ENCODE measurements around the gene MAML2.

The MAML2 gene

DNA sequence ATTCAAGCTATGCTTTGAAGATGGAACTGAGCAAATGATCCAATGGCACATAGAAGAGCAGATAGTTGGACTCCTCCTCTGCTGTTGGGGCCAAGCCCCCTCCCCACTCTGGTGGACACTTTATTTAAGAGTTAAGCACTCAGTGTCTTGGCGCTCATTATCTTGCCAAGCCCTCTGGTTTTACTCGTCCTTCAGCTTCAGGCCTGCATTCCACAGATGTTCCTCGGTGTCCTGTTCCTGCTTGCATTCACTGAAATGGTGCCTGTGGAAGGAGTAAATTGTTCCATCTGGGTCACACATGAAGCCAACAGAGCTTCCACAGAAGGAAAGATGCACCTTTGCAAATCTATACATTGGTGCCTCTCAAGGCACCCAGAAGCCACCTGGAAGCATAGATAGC, 26.1 kb downstream of the MAML2 start:
- no peak for DNase-seq

DNA sequence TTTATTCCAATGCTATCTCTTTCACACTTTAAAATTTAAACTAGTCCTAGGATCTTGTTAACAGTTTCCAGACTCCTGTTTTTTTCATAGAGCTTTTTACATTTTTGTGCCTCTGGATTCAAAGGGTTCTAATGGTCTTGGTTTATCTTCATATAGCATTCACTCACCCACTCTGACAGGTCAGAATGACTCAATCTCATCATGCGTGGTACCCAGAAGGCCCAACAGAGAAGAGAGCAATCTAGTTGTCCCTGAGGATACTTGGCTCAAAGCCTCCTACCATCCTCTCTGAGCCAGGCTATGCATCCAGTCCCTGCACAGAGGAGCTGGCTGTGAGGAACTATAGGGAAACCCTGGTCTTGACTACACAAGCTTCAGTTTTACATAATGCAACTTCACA, 27.5 kb downstream of the MAML2 start:
- DNase-seq = no peak

DNA sequence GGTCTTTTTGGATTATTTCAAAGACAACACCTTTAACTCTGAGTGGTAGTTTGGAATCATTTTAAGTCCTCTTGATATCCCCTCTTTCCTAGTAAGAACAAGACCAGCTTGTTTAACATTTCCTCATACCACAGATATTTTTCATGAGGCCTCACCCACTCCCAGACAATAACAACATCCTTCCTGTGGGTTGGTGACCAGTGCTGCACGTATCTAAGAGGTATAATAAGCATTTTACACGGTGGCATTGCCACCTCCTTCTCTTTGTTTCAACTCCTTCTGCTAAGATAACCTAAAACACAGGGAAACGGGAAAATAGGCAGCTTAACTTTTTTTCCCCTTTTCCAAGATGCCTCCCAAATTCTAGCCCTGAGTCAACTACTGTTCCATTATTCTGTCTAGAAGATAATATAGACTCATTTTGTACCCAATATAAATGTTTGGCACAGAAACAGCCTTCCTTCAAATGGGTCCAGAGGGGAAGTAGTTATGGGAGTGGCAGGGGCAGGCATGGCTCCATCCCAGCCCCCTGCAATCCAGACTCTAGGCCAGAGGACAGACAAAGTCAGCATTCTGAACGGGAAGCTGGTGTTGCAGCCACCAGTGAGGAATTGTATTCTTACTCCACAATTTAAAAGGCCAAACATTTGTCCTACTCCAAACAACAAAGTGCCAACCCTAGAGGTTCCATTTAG, 28.5 kb downstream of the MAML2 start:
- no peak for DNase-seq

DNA sequence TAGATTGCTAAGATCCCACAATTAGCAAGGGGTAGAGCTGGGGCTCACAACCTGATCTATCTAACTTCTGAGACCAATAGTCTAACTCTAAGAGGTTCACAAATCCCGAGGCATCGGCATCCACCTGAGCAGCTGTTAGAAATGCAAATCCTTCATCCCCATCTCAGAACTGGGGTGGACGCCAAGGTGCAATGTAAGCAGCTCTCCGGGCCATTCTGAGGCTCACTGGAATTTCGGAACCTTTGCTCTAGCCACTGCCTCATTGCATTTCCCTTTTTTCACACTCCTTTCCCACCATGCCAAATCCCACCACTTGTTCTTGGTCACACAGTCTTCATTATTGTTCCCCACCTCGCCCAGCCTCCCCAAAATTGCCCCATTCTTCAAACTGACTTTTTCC, 29.8 kb downstream of the MAML2 start:
- no peak for DNase-seq

DNA sequence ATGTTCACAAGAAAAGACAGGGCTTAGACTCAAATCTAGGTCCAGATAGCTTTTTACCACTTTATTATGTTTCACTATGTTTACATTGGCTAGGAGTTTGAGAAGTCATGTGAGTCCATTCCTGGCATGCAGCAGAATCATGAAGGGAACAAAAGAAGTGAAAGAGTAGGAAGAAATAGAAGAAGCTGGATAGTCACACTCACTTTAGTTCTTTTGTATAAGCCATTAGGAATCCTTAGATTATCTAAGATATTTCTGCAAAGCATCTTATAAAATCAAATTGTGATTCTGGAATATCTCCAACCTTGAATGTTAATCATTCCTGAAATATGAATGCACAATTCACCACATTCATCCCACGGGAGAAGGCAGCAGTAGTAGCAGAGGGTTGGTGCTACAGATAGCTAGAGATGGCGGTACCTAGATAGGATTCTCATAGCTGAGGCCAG, 31.9 kb downstream of the MAML2 start:
- peak; percentile 69 for DNase-seq

DNA sequence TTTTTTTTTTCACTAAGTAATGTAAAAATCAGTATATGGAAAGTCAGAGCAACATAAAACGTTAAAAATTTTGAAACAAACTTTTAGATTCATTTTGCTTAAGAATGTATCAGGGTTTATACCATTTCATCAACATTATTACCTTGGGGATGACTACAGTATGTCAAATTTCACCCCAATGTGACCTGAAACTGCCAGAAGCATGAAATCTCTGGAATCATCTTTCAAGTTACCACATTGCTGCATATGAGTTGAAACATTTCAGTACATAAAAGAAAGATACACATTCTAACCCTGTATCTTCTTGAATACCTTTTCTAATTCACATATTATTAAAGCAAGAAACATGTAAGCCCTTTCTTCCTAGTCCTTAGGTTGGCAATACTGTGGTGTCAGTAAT, 32.8 kb downstream of the MAML2 start:
- DNase-seq = no peak

DNA sequence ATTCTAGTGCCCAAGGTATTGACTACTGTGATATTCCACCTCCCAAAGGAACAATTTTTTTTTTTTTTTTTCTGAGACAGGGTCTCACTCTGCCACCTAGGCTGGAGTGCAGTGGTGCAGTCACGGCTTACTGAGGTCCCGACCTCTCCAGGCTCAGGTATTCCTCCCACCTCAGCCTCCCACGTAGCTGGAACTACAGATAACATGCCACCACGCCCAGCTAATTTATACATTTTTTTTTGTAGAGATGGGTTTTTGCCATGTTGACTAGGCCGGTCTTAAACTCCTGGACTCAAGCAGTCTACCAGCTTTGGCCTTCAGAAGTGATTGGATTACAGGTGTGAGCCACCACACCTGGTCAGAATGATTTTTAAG, 33.4 kb downstream of the MAML2 start:
- DNase-seq = no peak

DNA sequence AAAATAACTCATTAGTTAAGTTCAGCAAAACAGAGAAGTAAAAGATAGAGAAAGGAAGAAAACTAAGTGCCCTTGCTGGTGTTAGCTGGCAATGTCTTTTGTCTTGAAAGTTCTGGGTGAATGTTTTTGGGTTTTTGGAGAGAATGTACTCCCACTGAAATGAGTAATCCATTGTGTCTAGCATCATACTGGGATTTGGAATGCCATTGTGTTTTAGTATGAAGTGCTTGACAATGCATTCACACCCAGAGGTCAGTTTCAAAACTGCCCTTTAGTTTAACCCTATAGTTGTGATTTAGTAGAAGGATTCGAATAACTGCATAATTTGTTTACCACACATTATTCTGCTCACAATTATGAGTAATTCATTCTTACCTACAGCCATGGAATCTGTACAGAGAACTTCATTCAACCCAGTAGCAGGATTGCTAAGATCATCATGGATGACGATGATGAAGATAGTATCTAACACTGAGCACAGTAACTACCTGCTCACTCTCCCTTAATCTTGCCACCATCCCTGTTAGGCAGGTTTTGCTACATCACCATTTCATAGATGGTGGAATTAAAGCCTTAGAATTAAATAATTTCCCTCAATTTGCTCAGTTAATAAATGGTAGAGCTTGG, 33.9 kb downstream of the MAML2 start:
- no peak for DNase-seq

DNA sequence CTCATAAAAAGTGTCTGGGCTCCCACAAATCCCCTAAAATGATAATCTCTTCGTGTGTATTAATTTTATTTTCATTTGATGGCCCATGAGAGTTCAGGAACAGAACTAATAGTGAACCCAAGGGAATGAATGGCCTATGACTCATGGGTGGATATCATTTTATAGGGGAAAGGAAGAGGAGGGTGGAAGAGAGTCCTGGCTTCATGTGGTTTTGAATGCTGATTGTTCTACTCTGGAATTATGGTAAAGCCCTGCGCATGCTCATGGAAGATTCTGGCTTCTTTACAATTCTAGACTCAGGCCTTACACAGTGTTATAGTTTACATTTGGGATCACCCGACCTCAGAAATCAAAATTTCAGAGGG, 35.2 kb downstream of the MAML2 start:
- DNase-seq = peak; percentile 51

DNA sequence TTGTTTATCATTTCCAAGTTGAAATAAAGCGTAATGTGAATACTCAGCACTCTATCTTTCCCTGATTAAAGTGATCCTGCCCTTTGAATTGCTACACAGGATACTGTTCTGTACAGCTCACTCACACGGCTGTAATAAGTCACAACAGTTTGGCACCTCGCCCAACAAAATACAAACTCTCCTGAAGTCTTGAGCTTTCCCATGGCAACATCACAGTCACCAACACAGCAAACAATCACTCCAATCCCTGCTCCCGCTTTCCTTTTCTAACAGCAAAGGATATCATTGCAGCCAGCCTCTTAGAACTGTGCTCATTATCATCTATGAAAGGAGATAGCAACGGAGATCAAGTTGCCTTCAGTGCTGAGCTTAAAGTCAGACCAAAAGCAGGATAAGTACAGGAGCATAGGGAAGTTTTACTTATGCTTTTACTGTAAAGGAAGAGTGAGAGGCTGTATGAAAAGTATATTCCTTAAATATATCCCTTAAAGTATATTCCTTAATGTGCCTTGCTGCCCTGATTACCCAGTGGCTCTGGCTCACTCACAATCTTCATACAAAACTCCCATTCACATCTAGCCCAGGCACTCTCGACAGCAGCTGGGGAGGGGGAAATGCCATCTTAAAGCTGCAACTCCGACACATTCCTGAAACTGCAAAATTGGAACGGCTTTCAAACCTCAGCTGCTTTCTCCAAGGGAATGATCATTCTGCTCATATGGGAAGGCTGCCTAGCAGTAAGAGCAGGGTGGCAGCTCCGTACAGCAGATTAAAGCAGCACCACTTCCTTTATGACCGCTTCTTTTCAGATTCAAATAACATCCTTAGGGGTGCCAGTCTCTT, 35.8 kb downstream of the MAML2 start:
- peak; percentile 83 for DNase-seq

DNA sequence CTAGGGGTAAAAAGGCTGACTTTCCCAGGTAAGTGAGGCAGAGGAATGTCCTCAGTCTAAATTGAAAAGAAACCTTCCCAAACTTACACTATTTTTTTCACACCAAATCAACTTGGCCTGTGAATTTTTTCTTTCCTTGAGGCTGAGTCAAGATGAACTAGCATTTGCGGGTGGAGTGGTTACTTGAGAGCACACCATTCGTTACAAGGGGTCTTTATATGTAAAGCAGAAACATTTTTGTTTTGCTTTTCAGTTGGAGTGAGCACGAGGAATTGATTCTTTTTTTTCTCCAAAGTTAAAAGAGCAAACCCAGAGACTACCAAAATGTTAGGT, 36.4 kb downstream of the MAML2 start:
- DNase-seq = no peak

DNA sequence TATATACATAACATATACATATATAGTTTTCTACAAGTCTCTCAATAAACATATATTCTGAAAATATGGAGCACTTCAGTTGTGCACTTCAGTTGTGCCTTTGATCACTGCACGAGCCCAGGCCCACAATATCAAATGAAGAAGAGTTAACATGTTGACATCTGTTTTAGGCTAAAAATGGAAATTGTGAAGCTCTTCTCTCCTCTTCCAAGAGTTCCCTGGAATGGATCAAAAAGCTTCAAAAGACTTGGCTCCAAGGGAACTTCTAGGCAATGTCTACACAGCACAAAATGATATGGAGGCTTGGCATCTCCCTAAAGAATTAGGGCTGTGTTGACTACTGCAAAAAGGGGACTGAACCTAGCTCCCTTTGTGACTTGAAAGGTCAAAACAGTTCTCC, 36.9 kb downstream of the MAML2 start:
- DNase-seq = no peak

DNA sequence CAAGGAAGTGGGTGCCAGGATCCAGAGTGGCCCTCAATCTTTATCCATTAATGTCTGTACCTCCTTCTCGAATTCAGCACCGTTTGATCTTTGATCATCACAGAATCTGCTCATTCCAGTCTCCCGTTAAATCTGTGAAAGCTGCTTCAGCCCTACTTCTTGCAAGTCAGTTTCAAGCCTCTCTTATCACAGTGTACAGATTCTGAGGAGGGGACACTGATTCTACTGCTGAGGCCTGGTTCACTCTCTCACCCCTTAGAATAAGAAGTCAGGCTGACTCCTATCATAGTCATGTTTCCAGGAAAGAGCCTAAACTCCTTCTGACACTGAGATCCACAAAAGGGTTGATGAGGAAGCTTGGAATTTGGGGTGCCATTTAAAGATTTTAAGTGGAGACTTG, 39.0 kb downstream of the MAML2 start:
- DNase-seq = no peak

DNA sequence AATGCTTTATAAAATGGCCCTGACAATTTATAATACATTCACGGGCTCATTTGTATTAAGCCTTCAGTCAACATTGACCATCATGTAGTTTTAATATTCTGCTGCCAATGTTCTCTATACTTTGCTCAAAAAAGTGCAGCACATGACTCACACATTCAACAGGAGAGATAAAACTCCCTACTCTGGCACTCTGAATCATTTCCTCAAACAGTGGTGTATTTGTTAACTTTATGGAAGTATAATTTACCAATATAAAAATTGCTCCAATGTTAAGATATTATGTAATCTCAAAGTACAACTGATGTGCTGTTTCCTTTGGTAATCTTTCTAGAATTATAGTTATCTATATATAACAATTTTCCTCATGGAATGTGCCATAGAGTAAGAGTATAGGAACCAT, 39.9 kb downstream of the MAML2 start:
- DNase-seq = no peak

DNA sequence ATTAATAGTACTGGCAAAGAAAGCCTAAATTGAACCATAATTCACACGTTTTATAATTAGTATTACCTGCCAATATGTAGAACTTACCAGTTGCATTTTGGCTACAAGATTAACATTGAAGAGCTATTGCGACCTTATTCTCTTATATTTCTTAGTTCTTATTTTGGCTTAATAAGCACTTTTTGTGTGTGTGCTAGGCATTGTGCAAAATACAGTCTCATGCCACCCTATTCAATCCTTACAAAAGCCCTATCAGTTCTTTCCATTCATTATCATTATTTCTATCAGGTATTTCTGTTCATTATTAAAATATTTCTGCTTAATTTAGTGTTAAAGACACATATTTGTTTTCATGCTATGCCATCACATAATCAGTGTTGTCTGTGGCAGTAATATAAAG, 41.2 kb downstream of the MAML2 start:
- DNase-seq = no peak

DNA sequence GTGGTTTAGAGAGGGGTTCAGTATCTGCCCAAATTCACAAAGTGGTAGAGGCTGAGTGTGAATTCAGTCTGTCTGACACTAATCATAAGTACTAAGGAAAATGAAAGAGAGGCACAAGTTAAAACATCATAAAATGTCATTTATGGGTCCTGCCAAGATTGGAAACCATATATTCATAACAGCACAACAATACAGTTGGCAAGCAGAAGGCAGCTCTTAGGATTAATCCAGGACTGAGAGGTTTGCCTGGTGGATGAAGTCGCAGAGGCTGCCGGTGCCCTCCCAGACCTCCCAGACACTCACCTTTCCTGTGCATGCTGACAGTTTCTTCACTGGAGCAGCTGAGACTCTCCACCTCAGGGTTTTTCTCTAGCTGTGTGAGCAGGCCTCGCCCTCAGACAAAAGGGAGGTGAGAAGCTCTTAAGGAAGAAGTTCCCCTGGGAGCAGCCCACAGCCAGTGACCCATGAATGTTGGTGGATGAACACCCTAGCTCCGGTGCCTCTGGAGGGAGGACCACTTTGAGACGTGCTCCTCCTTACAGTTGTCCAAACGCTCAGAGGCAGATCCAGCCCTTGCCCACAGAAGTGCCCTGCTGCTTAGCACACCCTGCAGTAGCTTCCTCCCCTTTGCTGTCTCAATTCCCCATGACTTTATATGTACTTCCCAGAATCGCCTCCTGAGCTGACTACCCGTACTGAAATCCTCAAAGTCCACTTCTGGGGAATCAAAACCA, 43.7 kb downstream of the MAML2 start:
- no peak for DNase-seq

DNA sequence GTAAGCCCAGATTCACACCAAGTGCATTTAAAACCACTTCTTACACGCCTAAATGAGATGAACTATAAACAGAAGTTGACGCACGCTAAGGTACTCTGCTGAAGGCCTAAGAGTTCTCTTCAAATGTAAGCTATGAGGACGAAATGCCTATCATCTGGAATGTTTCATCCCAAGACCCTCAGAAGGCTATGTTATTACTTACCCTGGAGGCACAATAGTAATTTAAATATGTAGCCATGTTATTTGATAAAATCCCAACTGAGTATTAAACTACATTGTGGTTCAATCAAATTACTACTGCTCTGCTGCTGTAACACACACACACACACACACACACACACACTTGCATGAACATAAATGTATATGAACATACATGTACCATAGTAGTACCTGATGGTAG, 47.6 kb downstream of the MAML2 start:
- no peak for DNase-seq

DNA sequence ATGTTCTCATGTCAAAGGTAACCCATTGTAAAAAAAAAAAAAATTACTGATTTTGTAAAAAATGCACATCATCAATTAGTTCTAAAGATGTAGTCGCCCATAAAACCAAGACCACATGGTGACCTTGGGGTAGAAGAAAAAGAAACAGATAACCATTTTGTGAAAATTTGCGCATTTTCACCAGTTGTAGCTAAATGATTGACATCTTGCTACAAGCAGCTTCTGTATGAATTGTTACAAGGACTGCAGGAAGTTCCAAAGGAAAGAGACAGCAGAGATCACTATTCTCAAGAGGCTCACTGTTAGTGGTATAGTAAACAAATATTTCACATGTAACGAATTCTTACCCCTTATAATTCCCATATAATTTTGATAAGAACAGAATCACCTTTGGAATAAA, 48.7 kb downstream of the MAML2 start:
- DNase-seq = no peak

DNA sequence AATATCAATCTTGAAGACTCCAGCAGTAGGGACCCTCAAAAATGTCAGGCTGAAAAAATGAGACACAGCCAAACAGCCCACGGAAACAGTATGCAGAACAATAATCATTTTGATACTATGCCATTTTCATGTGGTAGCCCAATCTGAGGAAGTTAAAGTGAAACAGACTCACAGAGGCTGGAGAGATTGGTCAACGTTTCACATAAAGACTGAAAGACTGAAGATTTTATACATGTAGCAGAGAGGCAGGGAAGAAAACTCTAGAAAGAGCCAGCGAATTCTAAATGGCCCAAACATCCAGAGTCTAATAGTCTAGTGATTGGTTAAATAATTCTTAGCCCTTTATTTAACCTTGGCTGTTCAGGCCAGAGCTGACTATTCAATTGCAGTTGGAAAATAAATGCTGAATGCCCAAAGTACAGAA, 49.4 kb downstream of the MAML2 start:
- DNase-seq = no peak

DNA sequence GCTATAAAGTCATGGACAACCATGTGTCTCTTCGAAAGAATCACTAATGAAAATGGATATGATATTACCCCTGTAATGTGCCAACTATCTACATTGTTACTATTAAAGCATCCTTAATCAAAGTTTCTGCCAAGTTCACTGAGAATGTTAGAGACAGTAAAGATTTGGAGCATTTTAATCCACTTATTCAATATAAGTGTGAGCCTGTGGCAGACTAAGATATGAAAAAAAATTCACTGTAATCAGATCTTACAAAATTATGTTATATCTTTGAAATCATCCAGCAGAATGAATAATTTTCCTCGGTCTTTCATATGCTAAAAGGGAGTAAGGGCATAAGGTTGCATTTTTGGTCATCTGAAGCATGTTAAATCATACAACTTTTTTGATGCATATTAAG, 49.9 kb downstream of the MAML2 start:
- no peak for DNase-seq

DNA sequence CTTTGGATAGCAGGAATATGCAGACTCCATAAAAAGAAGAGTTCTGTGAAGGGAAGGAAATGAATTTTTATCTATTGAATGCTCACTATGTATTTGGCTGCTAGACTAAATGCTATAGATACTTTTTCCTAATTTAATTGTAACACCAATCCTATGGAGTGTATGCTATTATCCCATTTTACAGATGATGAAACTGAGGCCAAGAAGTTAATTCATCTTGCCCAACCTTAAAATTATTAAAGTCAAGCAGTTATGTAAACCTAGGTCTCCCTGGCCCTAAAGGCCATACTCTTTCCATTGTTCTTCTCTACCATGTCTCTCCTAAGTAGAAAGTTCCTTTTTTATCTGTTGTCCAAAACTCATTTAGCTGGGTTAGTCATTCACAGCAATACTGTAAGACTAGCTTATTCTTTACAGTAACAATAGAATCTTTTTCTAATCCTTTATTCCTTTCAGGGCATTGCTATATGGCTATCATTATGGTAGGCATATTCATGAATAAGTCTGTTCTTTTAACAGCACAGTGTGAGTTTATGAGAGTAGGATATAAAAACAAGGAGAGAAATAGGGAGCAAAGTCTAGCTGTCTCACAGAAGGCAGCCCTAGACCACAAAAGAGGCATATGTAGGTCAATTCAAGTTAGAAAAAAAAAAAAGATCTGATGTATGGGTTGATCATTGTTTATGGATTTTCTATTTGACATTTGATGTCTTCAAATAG, 50.5 kb downstream of the MAML2 start:
- no peak for DNase-seq

DNA sequence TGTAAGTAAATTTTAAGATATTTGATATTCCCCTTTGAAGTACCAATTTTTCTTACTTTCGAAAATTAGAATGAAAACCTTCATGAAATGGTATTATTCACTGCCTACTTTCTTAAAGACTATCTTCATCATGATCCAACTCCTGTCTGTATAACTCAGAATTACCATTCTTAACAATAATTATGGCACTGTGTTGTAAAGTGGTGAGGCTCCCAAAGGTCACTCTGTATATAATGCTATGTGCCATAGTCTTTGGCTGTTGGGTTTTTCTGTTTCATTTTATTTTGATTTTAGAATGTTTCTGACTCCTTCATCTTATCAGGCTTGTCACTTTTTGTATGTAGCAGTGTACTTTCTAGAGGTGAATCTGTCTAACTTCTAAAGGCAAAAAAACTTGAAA, 52.4 kb downstream of the MAML2 start:
- DNase-seq = no peak

DNA sequence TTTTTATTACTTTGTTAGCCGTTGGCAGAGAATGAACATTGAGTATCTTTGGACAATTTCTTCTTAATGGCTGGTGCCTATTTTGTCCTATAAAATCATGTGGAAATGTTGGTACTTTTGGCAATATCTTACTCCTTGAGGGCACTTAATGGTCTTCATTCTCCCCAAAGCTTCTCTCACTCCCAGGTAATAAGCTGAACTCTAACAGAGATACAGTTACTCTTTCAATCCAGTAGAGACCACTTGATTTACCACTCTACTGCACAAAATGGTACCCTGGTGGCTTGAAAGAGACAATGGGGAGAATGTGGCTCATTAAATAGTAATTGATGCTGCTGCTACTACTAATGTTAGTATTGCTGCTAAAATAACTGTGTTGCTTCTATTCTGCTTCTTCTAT, 53.0 kb downstream of the MAML2 start:
- no peak for DNase-seq

All from NCI-H446 treated with DMSO at 0.1 percent for 48 hours (cell line).